Endothelial cell of hepatic sinusoid (primary cell): Measurements from ENCODE around the gene ENTPD7.
"Not testable (repeated sequence)": the region's sequence is repeated elsewhere in the genome, so short reads cannot be mapped to it uniquely, and the experiment has no call there.

ENCODE experiments used
- in situ Hi-C: cut with HindIII; loops from 2 replicates; pipeline ENCODE4 v1.10.0; 2017; ENCODE audit warnings: low sequenced_read_pairs

ENTPD7 gene

DNA sequence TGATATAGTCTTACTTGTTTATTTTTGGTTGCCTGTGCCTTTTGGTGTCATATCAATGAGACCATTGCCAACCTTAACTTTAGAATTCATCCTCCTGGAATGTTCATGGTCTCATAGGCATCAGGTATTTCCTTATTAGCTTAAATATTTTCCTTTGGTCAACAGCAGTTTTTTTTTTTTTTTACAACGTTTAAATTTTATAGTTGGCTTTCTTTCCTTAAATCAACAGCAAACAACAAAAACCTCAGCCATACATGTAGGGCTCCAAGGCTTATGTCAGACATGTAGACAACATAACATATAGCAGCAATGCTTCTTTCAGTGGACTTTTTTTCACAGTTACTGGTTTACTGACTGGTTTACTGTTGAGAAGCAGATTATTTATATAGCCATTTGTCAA, 22.7 kb downstream of the ENTPD7 start:
- in situ Hi-C loops: no loop called here

GRCh38 chr10:99682752-99683151, 23.4 kb downstream of the ENTPD7 start:
- in situ Hi-C loops: no loop called here

DNA sequence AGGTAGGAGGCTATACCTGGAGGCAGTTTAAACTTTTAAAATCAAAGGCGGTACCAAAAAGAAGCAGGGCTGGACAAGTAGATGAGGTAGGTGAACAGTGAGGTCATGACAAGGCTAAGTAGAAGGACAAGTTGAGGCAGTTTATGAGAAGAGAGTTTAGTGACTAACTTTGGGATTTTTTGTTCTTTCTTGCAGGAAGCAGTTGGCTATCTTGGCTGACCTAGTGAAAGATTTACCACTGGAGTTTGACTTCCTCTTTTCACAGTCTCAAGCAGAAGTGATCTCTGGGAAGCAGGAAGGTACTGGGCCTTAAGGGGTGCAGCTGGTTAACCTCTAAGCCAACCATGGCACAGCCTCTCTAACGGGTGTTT, 26.3 kb downstream of the ENTPD7 start:
- in situ Hi-C loops: no loop called here

- in situ Hi-C loops: no loop called here
These were observed 30.2 kb downstream of the ENTPD7 start for GRCh38 chr10:99689461-99689860.

- in situ Hi-C loops: no loop called here
These were observed 34.7 kb downstream of the ENTPD7 start for GRCh38 chr10:99693933-99694583.

DNA sequence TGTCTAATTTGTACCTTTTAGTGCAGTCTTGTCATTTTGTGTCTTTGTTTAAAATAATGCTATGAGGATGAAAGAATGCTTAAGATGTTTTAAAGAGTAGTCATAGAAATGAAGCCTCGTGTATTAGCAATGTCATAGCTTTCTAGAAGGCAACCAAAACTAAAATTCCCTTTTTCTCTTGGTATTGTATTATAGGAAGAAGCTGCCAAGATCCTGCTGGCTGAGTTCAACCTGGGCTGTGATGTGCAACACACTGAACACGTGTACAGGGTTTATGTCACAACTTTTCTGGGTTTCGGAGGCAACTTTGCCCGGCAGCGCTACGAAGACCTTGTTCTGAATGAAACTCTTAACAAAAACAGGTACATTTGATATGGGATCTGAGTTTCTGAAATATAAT, 36.5 kb downstream of the ENTPD7 start:
- in situ Hi-C loops: no loop called here

DNA sequence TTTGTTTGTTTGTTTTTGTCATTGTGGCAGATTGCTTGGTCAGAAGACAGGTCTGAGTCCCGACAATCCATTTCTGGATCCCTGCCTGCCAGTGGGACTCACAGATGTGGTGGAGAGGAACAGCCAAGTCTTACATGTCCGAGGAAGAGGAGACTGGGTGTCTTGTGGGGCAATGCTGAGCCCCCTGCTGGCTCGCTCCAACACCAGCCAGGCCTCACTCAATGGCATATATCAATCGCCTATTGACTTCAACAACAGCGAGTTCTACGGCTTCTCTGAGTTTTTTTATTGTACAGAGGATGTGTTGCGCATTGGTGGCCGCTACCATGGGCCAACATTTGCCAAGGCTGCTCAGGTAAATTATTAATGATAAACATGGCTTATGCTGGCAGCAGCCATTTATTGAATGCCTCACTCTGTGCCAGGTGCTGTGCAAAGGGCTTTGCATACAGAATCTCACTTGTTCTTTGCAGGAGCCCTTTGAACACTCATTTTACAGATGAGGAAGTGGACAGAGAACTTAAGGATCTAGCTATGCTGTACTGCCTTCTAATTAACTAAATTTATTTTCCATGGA, 39.3 kb downstream of the ENTPD7 start:
- in situ Hi-C loops: no loop called here

GRCh38 chr10:99700649-99701048, 41.3 kb downstream of the ENTPD7 start:
- in situ Hi-C loops: no loop called here

GRCh38 chr10:99708428-99709012, 49.2 kb downstream of the ENTPD7 start:
- in situ Hi-C loops: no loop called here

GRCh38 chr10:99709480-99710229, 50.3 kb downstream of the ENTPD7 start:
- in situ Hi-C loops: loop anchor here (5.0 kb wide), 2 partner anchors 42 to 92 kb away; no protein-coding TSS in a partner anchor

GRCh38 chr10:99711129-99711719, 51.9 kb downstream of the ENTPD7 start:
- in situ Hi-C loops: loop anchor here (5.0 kb wide), 2 partner anchors 44 to 94 kb away; no protein-coding TSS in a partner anchor

DNA sequence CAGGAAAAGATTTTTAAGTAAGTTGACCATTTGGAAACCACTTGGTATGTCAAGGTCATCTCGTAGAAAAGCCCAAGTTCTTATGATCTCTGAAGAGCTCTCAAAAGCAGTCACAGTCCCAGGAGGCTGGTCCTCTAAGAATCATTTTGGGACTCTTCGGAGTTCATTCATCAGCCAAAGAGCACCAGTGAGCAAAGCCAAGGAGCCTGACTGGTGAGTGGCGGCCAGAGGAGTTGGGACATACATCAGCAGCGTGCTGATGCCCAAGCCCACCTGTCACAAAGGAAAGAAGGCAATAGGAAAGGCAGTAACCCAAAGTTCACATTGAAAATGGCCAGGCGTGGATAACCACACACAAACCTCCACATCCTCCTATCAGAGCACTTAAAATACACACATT, 55.1 kb downstream of the ENTPD7 start:
- in situ Hi-C loops: loop anchor here (5.0 kb wide), 2 partner anchors 47 to 97 kb away; no protein-coding TSS in a partner anchor

DNA sequence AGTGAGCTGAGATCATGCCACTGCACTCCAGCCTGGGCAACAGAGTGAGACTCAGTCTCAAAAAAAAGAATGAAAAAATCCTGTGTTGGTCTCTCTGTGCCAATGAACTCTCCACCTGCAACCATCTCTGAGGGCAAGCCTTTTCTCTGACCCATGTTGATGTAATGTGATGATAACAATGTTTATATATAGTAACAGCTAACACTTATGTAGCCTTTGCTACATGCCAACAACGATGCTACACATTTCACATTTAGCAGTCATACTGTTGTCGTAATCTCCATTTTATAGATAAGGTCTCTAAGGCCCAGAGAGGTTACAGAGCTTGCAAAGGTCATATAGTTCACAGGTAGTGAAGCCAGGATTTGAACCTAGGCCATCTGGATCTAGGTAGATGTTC, 61.1 kb downstream of the ENTPD7 start:
- in situ Hi-C loops: no loop called here

DNA sequence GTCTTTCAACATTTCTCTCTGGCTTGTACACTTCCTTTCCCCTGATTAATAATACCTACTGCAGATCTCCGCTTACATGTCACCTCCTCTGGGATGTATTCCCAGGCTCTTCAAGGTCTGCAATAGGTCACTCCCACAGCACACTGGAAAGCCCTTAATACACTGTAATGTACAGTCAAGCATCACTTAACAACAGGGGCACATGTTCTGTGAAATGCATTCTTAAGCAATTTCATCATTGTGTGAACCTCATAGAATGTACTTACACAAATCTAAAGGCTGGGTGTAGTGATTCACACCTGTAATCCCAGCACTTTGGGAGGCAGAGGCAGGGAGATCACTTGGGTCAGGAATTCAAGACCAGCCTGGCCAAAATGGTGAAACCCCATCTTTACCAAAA, 70.7 kb downstream of the ENTPD7 start:
- in situ Hi-C loops: no loop called here

- in situ Hi-C loops: no loop called here
These were observed 72.2 kb downstream of the ENTPD7 start for GRCh38 chr10:99731306-99732032.

GRCh38 chr10:99732033-99732842, 72.9 kb downstream of the ENTPD7 start, which contains the start of the genes COX15 and CUTC:
Gene COX15, minus strand, starts transcription at chr10:99732127. Its CDS starts 78 bp downstream, at chr10:99732049.
Gene CUTC, plus strand, starts transcription at chr10:99732234. Its CDS starts 115 bp downstream, at chr10:99732349.
- in situ Hi-C loops: no loop called here

DNA sequence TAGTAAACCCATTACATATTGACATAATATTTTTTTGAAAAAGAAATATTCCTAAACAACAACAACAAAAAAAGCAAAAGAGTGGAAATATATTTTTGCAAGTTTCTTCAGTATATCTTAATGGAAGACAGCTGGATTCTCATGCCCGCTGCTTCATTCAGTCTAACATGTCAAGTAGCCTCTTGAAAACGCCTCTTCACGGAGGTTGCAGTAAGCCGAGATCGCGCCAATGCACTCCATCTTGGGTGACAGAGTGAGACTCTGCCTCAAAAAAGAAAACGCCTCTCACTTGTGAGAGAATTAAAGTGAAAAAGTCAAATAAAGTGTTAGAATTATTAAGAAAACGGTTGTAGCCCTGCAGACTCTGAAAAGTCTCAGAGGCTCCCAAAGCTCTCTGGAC, 74.1 kb downstream of the ENTPD7 start:
- in situ Hi-C loops: no loop called here

GRCh38 chr10:99734111-99734510, 74.8 kb downstream of the ENTPD7 start:
- in situ Hi-C loops: not testable (repeated sequence)

DNA sequence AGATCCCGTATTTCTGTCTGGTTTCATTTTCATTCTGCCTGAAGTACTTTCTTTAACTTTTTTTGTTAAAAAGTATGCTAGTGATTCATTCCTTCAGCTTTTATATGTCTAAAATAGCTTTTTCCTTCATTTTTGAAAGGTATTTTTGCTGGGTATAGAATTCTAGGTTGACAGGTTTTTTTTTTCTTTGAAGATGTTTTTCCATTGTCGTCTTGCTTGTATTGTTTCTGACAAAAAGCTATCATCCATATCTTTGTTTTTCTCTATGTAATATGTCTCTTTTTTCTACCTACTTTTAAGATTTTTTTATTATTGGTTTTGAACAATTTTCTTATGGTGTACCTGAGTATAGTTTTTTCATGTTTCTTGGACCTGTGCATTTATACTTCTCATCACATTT, 81.0 kb downstream of the ENTPD7 start:
- in situ Hi-C loops: loop anchor here (5.0 kb wide), 1 partner anchor 92 kb away; no protein-coding TSS in a partner anchor
